AG09309 (cell line): Measurements from ENCODE around the gene IFT122.

Source experiments
- DNase-seq: peaks from one replicate; pipeline ENCODE4 v3.0.0-alpha.2; 2010; ENCODE audit warnings: low read depth
- H3K4me3 ChIP-seq: 2 replicates; pipeline ENCODE4 v1.5.1; 2011; ENCODE audit warnings: mild to moderate bottlenecking, low read depth, low read length, moderate library complexity; ENCODE audit not compliant: control insufficient read depth
- CTCF ChIP-seq: IDR thresholded peaks from 2 replicates; pipeline ENCODE4 v1.5.1; 2011; ENCODE audit warnings: mild to moderate bottlenecking, low read depth, low read length, inconsistent platforms; ENCODE audit not compliant: insufficient read depth, control insufficient read depth; ENCODE audit errors: missing control alignments

Gene IFT122

DNA sequence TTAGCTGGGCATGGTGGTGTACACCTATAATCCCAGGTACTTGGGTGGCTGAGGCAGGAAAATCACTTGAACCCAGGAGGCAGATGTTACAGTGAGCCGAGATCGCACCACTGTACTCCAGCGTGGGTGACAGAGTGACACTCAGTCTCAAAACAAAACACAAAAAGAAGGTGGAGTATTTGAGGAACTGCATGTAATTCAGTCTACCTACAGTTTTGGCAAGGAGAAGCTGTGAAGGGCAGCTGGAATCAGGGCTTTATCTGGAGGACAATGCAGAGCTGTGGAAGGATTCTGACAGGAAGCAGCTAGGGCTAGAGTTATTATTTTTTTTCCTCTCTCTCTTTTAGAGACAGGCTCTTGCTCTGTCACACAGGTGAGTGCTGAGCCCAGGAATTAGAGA lies 109.8 kb downstream of the IFT122 start:
- no peak for TF ChIP-seq CTCF
- no peak for DNase-seq
- H3K4me3 ChIP-seq: no peak overlapping the region

GRCh38 chr3:129552287-129553050 lies 112.4 kb downstream of the IFT122 start:
- H3K4me3 ChIP-seq: no peak overlapping the region
- DNase-seq: no peak
- TF ChIP-seq CTCF: no peak

GRCh38 chr3:129553171-129553570 lies 113.1 kb downstream of the IFT122 start:
- no peak for DNase-seq

GRCh38 chr3:129553719-129554118 lies 113.7 kb downstream of the IFT122 start:
- no peak for TF ChIP-seq CTCF
- H3K4me3 ChIP-seq: no peak overlapping the region
- DNase-seq: no peak

More at GRCh38 chr3:129553171-129553570, 113.1 kb downstream of the IFT122 start:
- TF ChIP-seq CTCF: no peak
- no peak overlapping the region for H3K4me3 ChIP-seq

DNA sequence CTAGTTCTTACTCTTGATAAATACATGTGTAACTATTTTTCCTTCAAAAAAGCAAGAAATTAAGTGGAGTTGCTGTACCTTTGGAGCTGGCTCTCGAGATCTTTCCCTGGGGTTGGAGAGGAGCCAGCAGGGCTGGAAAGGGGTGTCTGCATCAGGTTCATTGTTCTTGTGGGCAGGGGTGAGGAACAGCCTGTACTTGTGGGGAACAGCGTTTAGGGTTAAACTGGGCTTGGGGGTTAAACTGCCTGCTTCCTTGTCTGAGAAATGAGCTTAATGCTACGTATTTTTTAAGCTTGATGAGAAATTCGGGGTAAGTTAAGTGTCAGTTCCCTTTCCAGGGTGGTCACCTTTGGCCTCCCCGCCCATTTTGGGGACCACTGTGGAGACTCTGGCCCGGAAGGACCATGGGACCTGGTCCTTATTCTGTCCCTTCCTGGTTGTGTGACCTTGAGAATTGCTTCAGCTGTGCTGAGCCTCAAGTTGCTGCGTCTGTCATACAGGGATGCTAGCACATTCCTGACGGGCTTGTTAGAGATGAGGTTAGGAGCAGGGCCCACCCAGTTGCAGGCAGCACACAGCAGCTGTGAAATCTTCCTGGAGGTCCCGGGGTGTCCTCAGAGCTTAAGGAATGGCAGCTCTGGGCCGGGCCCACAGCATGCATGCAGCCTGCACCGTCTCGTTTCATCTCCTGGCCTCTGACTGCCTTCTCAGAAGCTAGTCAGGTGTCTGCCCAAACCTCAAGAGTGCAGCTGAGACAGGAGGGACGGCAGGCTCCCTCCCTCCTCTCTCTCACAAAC lies 114.5 kb downstream of the IFT122 start:
- no peak overlapping the region for H3K4me3 ChIP-seq
- DNase-seq: no peak
- TF ChIP-seq CTCF: no peak

DNA sequence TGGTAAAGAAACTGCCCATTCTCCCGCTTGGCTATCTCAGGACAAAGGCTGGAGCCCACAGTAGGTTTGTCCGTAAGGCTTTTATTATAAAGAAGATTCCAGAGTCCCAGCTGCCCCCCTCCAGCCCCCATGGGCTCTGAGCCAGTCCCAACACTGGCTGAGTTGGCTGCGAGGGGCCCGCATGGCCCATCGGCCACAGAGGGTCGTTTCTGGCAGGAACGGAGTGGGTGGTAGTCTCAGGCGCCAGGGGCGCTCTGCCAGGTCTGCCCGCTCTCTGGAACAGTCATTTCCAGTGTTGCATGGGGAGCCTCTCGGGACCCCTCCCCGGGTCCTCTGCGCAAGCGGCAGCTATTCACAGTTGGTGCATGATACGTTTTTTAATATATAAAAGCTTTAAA lies 115.1 kb downstream of the IFT122 start:
- no peak for DNase-seq
- no peak overlapping the region for H3K4me3 ChIP-seq
- no peak for TF ChIP-seq CTCF
